SK-MEL-5 (cell line): ENCODE data around the gene REELD1. TPM values are rescaled to one million over a fixed set of nuclear protein-coding genes. Genes with fewer than 3 reads are reported as not detected.
A peak's percentile ranks its signal among the peaks of the same experiment; 100 is the strongest.

Source experiments
- DNase-seq: peaks from one replicate; pipeline ENCODE4 v3.0.0-alpha.2; 2016; ENCODE audit warnings: low read depth, low spot score
- in situ Hi-C: cut with HindIII; loops from 2 replicates; pipeline ENCODE4 v1.10.0; 2016; ENCODE audit warnings: low sequenced_read_pairs, high pct_unique_total_duplicates, low pct_unique_long_range_greater_than_20kb
- polyA plus RNA-seq, 2 experiments: library from polyadenylated mRNA; depleted of rRNA; stranded (reverse); fragments of >200 nt; gene quantifications; 2 replicates each; pipeline ENCODE4 v1.2.3, GENCODE V29; 2015
- total RNA-seq: library from RNA; depleted of rRNA; stranded (reverse); fragments of >200 nt; shearing (Covaris generic); gene quantifications from 2 replicates; pipeline ENCODE4 v1.2.3, GENCODE V29; 2014; rRNA removed

Gene REELD1
- total RNA-seq: not detected in 2 replicates
- polyA plus RNA-seq (2015; cell fraction: cytosol; rRNA removed): not detected in 2 replicates
- not detected in 2 replicates for polyA plus RNA-seq (2015; cell fraction: nucleus; rRNA removed)

GRCh38 chr4:146214238-146214637, at the start of gene REELD1:
Gene REELD1 (plus strand): TSS chr4:146214538. CDS start chr4:146216953, 2,415 bp downstream.
- in situ Hi-C loops: no loop called here
- DNase-seq: no peak

- DNase-seq: no peak
- in situ Hi-C loops: no loop called here
These were observed 49.1 kb upstream of the REELD1 start for GRCh38 chr4:146165221-146165620.

DNA sequence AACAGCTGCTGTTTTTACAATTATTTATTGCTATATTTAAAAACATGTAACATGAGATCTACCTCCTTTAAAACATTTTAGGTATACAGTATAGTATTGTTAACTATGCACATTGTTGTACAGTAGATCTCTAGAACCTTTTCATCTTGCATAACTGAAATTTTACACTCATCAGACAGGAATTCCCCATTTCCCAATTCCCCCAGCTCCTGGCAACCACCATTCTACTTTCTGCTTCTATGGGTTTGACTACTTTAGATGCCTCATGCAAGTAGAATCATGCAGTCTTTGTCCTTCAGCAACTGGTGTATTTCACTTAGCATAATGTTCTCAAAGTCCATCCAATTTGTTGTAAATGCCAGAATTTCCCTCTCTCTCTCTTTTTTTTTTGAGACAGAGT, 48.5 kb upstream of the REELD1 start:
- in situ Hi-C loops: no loop called here
- no peak for DNase-seq

DNA sequence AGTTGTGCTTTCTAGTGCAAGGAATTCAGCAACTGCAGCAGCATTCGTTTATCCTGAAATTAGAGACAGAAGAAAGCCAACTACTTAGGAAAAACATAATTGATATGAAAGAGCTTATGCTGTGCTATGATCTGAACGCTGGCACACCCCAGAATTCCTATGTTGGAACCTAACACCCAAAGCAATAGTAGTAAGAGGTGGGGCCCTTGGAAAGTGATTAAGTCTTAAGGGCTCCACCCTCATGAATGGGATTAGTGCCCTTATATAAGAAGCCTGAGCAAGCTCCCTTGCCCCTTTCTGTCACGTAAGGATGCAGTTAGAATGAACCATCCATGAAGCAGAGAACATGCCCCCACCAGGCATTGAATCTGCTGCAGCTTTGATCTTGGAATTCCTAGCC, 44.2 kb upstream of the REELD1 start:
- in situ Hi-C loops: no loop called here

GRCh38 chr4:146175541-146176453, 38.5 kb upstream of the REELD1 start, which contains the start of gene LSM6:
Gene LSM6 (plus strand): TSS chr4:146175718. CDS start chr4:146182922, 7,204 bp downstream.
- in situ Hi-C loops: no loop called here
- peak; percentile 83 for DNase-seq

More for the DNA sequence above, 44.2 kb upstream of the REELD1 start:
- no peak for DNase-seq

GRCh38 chr4:146176891-146177290, 37.4 kb upstream of the REELD1 start:
- in situ Hi-C loops: no loop called here
- DNase-seq: no peak

- DNase-seq: no peak
- in situ Hi-C loops: no loop called here
These were observed 36.2 kb upstream of the REELD1 start for GRCh38 chr4:146178126-146178525.

DNA sequence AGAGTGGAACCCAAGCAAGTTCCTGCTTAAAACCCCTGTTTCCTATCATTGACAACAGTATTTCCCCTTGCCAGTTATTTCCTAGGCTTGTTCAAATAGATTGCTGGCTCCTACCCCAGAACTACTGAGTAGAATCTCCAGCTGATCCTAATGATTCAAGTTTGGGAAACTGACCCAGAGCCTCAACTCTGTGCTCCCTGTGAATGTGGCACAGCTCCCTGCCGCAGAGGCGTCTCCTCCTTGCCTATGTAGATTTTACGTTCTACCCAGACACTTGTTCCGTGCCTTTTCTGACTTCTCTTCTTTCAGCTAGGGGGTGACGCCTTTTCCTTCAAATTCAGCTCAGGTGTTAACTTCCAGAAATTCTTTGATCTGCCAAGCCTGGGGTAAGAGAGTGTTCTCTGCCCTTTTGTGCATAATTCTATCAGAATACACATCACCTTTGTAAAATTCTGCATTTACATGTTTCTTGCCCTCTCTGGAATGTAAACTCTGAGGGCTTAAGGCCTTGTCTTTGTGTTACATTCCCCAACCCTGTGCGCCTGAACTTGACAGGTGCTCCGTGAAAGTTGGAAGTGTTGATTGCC, 34.5 kb upstream of the REELD1 start:
- DNase-seq: no peak
- in situ Hi-C loops: no loop called here

DNA sequence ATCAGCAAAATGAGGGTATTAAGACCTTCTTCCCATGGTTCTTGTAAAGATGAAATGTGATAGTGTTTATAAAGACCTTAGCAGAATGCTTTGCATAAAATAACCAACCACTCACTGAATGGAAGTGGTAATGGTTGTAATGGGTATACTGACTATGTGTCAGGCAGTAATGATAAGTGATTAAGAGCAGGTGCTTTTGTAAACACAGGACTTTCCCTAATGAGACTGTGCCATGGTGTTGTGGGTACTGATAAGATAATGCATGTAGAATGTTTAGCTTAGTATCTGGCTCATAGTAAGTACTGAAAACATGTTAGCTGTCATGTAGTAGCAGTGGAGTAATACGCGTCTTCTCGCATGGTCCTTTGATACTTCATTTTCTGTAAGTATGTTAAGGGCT, 31.9 kb upstream of the REELD1 start:
- DNase-seq: no peak
- in situ Hi-C loops: no loop called here

- in situ Hi-C loops: no loop called here
- DNase-seq: no peak
These were observed 31.1 kb upstream of the REELD1 start for GRCh38 chr4:146183209-146183608.

GRCh38 chr4:146186041-146186440, 28.3 kb upstream of the REELD1 start:
- DNase-seq: no peak
- in situ Hi-C loops: no loop called here

- DNase-seq: no peak
- in situ Hi-C loops: no loop called here
These were observed 27.7 kb upstream of the REELD1 start for GRCh38 chr4:146186596-146186995.

DNA sequence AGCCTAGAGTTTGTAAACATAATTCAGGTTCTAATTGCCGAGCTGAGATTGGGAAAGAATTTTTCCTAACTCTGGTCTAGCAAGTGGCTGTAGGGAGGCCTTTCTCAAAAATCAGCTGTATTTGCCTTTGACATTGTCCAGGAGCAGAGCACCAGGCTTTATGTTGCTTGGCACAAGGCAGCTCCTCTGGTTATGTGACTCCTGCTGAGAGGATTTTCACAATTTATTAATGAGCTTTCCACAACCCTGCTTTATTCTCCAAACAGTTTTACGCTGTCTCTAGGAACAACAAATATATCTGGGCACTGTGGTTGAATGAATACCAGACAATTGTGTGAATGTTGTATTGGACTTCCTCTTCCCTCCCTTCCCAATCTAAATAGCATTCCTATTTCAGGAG, 23.9 kb upstream of the REELD1 start:
- DNase-seq: no peak
- in situ Hi-C loops: no loop called here

- no peak for DNase-seq
- in situ Hi-C loops: no loop called here
These were observed 22.4 kb upstream of the REELD1 start for GRCh38 chr4:146191766-146192458.

DNA sequence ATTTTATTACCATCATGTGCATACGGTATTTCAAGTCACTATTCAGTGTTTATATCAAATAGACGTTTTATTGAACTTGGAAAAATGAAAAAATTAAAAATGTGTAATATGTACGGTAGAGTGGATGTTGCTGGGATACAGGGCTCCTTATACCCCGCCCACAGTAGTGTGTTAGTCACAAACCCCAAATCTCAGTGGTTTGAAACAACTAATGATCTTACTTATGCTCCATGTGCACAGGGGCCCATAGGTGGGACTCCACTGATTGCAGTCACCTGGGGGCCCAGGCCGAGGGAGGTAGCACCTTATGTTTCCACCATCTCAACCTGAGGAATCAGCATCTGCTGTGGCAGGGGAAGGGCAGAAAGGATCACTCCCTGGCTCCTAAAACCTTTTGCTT, 20.7 kb upstream of the REELD1 start:
- in situ Hi-C loops: no loop called here
- DNase-seq: no peak

- no peak for DNase-seq
- in situ Hi-C loops: no loop called here
These were observed 20.1 kb upstream of the REELD1 start for GRCh38 chr4:146194212-146194611.

GRCh38 chr4:146202665-146203064, 11.7 kb upstream of the REELD1 start:
- in situ Hi-C loops: no loop called here
- no peak for DNase-seq

DNA sequence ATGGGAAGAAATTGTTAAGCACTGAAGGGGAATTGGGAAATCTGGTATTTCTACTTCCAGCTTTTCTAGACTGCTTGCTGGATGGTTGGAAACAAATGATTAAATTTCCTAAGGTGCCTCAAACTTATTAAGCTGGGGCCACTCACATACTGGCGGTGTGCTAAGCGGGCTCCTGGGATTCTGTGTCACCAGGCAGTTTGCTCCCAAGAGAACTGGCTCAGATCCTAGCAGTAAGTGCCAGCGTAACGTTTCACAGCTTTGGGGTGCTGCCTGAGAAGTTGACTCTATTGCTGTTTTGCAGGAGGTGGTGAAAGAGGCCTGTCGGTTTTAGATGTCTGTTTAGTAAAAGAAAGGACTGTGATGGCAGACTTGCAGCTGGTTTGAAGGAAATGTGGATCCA, 6.9 kb upstream of the REELD1 start:
- DNase-seq: no peak
- in situ Hi-C loops: no loop called here
